WERI-Rb-1 (cell line): ENCODE results near the gene ZNF503.

Source experiments
- DNase-seq: peaks from one replicate; pipeline ENCODE4 v3.0.0-alpha.2; 2020
- H3K27ac ChIP-seq: fragments of 250-450 bp; sonication (Bioruptor Pico); 2 replicates; pipeline ENCODE4 v1.5.1; 2020; ENCODE audit warnings: mild to moderate bottlenecking, moderate library complexity
- H3K27me3 ChIP-seq: fragments of 250-450 bp; sonication (Bioruptor Pico); 2 replicates; pipeline ENCODE4 v1.5.1; 2021; ENCODE audit warnings: mild to moderate bottlenecking, low read depth, moderate library complexity; ENCODE audit not compliant: insufficient read depth, severe bottlenecking
- H3K36me3 ChIP-seq: fragments of 250-450 bp; sonication (Bioruptor Pico); 2 replicates; pipeline ENCODE4 v1.5.1; 2020; ENCODE audit warnings: mild to moderate bottlenecking, moderate library complexity
- H3K4me3 ChIP-seq: 2 replicates; pipeline ENCODE4 v1.5.1; 2011; ENCODE audit warnings: low read depth, mild to moderate bottlenecking, control low read depth, low read length
- H3K9me3 ChIP-seq: fragments of 250-450 bp; sonication (Bioruptor Pico); 2 replicates; pipeline ENCODE4 v1.5.1; 2021; ENCODE audit warnings: mild to moderate bottlenecking, moderate library complexity; ENCODE audit not compliant: severe bottlenecking
- CTCF ChIP-seq: IDR thresholded peaks from 2 replicates; pipeline ENCODE4 v1.5.1; 2011; ENCODE audit warnings: low read depth, mild to moderate bottlenecking, control low read depth, inconsistent platforms, low read length

The ZNF503 gene

DNA sequence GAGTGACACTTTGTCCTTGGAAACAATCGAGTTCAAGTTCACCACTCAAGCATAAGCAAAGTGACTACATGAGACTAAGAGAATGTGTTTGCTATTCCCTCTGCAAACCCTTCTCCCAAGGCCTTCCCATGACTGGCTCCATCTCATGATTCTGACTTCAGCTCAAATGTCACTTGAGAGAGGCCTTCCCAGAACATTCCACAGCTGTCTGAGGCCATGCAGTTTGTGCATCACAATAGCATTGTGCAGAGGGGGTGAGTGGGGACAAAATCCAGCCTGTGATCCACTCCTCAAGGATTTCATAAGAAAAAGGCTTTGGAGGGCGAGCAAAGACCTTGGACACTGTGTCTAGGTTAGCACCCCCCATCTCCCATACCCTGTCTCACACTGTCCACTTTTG, 23.0 kb upstream of the ZNF503 start:
- no peaks in the 10 kb centered on the region for H3K27me3 ChIP-seq

DNA sequence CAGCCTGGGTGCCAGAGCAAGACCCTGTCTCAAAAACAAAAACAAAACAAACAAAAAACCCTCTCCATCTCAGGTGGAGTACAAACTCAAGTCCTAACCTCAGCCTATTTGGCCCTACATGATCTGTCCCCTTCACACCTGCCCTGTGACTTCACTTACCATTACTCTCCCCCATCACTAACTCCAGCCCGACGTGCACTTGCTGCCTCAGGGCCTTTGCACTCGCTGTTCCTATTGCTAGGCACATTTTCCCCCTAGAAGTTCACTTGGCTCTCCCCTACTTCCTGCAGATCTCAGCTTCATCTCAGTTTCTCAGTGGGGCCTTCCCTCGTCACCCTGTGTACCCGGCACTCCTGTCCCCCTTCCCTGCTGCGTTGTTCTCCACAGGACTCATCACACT, 21.3 kb upstream of the ZNF503 start:
- Histone ChIP-seq H3K36me3 (no peaks in the 10 kb centered on the region), H3K4me3 (no peak overlapping the region), H3K27ac (no peak overlapping the region), H3K27me3 (no peaks in the 10 kb centered on the region), H3K9me3 (no peaks in the 10 kb centered on the region)
- DNase-seq, result no peak
- TF ChIP-seq CTCF, result no peak

More for the DNA sequence above, 23.0 kb upstream of the ZNF503 start:
- no peak for TF ChIP-seq CTCF
- no peak overlapping the region for H3K27ac ChIP-seq
- H3K4me3 ChIP-seq, result no peak overlapping the region
- H3K9me3 ChIP-seq, result no peaks in the 10 kb centered on the region
- no peaks in the 10 kb centered on the region for H3K36me3 ChIP-seq
- no peak for DNase-seq

DNA sequence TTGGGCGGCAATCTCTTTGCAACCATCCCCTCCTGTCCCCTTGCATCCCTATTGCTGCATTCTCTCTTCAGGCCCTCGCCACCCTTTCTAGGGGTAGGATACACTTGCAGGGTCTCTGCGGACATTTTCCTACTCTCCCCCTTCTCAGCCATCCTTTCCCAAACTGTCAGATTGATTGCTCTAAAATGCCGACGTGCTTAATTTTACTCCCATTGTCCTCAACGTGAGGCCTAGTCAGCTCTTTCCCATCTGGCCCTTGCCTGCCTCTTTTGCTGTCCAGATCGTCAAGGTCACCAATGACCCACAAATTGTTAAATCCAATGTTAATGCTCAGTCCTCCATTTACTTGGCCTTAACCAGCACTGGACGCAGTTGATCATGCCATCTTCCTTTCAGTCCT, 17.1 kb upstream of the ZNF503 start:
- Histone ChIP-seq H3K27ac (no peak overlapping the region), H3K4me3 (no peak overlapping the region), H3K27me3 (no peaks in the 10 kb centered on the region), H3K36me3 (no peaks in the 10 kb centered on the region), H3K9me3 (no peaks in the 10 kb centered on the region)
- no peak for DNase-seq
- no peak for TF ChIP-seq CTCF

GRCh38 chr10:75418293-75418692, 16.7 kb upstream of the ZNF503 start:
- no peaks in the 10 kb centered on the region for H3K9me3 ChIP-seq
- no peak for DNase-seq
- no peaks in the 10 kb centered on the region for H3K36me3 ChIP-seq
- no peak for TF ChIP-seq CTCF
- no peaks in the 10 kb centered on the region for H3K27me3 ChIP-seq
- H3K4me3 ChIP-seq, result no peak overlapping the region
- H3K27ac ChIP-seq, result no peak overlapping the region

GRCh38 chr10:75417522-75417927, 16.0 kb upstream of the ZNF503 start:
- Histone ChIP-seq H3K9me3 (no peaks in the 10 kb centered on the region), H3K4me3 (no peak overlapping the region), H3K36me3 (no peaks in the 10 kb centered on the region), H3K27me3 (no peaks in the 10 kb centered on the region), H3K27ac (no peak overlapping the region)
- no peak for TF ChIP-seq CTCF
- DNase-seq, result no peak

- no peaks in the 10 kb centered on the region for H3K9me3 ChIP-seq
- no peak for DNase-seq
- H3K27me3 ChIP-seq, result no peaks in the 10 kb centered on the region
- no peaks in the 10 kb centered on the region for H3K36me3 ChIP-seq
- H3K27ac ChIP-seq, result no peak overlapping the region
- H3K4me3 ChIP-seq, result no peak overlapping the region
- TF ChIP-seq CTCF, result no peak
Observed at GRCh38 chr10:75414527-75414926, 13.0 kb upstream of the ZNF503 start.
